ENCODE results near the gene WNK1.

DNA sequence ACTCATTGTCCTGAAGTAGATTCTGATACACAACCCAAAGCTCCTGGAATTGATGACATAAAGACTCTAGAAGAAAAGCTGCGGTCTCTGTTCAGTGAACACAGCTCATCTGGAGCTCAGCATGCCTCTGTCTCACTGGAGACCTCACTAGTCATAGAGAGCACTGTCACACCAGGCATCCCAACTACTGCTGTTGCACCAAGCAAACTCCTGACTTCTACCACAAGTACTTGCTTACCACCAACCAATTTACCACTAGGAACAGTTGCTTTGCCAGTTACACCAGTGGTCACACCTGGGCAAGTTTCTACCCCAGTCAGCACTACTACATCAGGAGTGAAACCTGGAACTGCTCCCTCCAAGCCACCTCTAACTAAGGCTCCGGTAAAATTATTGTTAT, 133.3 kb downstream of the WNK1 start:
- TF ChIP-seq, protein P1, sequence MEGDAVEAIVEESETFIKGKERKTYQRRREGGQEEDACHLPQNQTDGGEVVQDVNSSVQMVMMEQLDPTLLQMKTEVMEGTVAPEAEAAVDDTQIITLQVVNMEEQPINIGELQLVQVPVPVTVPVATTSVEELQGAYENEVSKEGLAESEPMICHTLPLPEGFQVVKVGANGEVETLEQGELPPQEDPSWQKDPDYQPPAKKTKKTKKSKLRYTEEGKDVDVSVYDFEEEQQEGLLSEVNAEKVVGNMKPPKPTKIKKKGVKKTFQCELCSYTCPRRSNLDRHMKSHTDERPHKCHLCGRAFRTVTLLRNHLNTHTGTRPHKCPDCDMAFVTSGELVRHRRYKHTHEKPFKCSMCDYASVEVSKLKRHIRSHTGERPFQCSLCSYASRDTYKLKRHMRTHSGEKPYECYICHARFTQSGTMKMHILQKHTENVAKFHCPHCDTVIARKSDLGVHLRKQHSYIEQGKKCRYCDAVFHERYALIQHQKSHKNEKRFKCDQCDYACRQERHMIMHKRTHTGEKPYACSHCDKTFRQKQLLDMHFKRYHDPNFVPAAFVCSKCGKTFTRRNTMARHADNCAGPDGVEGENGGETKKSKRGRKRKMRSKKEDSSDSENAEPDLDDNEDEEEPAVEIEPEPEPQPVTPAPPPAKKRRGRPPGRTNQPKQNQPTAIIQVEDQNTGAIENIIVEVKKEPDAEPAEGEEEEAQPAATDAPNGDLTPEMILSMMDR (conservative IDR thresholded peaks at IDR 0.05; ENCODE audit: low read length) = no peak
- TF ChIP-seq EZH2phosphoT487 (IDR thresholded peaks at IDR 0.05; ENCODE audit: borderline replicate concordance, low read depth, low read length) = no peak
